22Rv1 (cell line): ENCODE measurements around the gene ACER3.
"Not testable (repeated sequence)": the region's sequence is repeated elsewhere in the genome, so short reads cannot be mapped to it uniquely, and the experiment has no call there.

ENCODE experiments used
- ZFX ChIP-seq: fragments of 450-650 bp; IDR thresholded peaks from 2 replicates; pipeline ENCODE4 v1.6.1; 2017; ENCODE audit warnings: antibody characterized with exemption, borderline replicate concordance
- TF ChIP-seq, protein P1 (sequence below): fragments of 450-650 bp; IDR thresholded peaks from 2 replicates; pipeline ENCODE4 v1.5.1; 2017; ENCODE audit warnings: mild to moderate bottlenecking

- TF ChIP-seq, protein P1, sequence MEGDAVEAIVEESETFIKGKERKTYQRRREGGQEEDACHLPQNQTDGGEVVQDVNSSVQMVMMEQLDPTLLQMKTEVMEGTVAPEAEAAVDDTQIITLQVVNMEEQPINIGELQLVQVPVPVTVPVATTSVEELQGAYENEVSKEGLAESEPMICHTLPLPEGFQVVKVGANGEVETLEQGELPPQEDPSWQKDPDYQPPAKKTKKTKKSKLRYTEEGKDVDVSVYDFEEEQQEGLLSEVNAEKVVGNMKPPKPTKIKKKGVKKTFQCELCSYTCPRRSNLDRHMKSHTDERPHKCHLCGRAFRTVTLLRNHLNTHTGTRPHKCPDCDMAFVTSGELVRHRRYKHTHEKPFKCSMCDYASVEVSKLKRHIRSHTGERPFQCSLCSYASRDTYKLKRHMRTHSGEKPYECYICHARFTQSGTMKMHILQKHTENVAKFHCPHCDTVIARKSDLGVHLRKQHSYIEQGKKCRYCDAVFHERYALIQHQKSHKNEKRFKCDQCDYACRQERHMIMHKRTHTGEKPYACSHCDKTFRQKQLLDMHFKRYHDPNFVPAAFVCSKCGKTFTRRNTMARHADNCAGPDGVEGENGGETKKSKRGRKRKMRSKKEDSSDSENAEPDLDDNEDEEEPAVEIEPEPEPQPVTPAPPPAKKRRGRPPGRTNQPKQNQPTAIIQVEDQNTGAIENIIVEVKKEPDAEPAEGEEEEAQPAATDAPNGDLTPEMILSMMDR: not testable (repeated sequence)
- not testable (repeated sequence) for TF ChIP-seq ZFX
Measured at GRCh38 chr11:76827005-76827404, 33.7 kb upstream of the ACER3 start.
